ENCODE data around the gene ALOXE3. TPM values are rescaled to one million over a fixed set of nuclear protein-coding genes. Genes with fewer than 3 reads are reported as not detected.
A peak's percentile ranks its signal among the peaks of the same experiment; 100 is the strongest.

ALOXE3 gene
- polyA plus RNA-seq, 4 donors = 0.13 to 1.6 TPM; not detected in 2

- no peak for DNase-seq
- no peak overlapping the region for H3K4me3 ChIP-seq (ENCODE audit: low read depth in 1 of 3, low read length in 3 of 3)
- no peaks in the 10 kb centered on the region for H3K9me3 ChIP-seq (ENCODE audit: control insufficient read depth in 2 of 2, insufficient read depth in 1 of 2, low read depth in 1 of 2, low read length in 1 of 2)
- no peak overlapping the region for H3K27ac ChIP-seq (ENCODE audit: low read depth in 1 of 3, low read length in 2 of 3)
- 96 to 98% (median 97%) methylated on average over 7 of the region's 7 CpGs for WGBS, 3 donors
- FAIRE-seq = no peak
- peaks cover 20 to 64% (median 30%) of the 10 kb centered on the region in 3 donors for H3K36me3 ChIP-seq (ENCODE audit: control insufficient read depth in 3 of 3, insufficient read depth in 2 of 3, low read depth in 1 of 3, low read length in 3 of 3)
- no peaks in the 10 kb centered on the region for H3K27me3 ChIP-seq (ENCODE audit: control insufficient read depth in 3 of 3, insufficient read depth in 3 of 3, low read length in 3 of 3)
- peaks cover 0 to 16% (median 2%) of the 10 kb centered on the region in 3 donors for H3K4me1 ChIP-seq (ENCODE audit: control insufficient read depth in 3 of 3, insufficient read depth in 2 of 3, low read depth in 1 of 3, low read length in 2 of 3)
Observed at GRCh38 chr17:8141045-8141444, 22.7 kb upstream of the ALOXE3 start.

DNA sequence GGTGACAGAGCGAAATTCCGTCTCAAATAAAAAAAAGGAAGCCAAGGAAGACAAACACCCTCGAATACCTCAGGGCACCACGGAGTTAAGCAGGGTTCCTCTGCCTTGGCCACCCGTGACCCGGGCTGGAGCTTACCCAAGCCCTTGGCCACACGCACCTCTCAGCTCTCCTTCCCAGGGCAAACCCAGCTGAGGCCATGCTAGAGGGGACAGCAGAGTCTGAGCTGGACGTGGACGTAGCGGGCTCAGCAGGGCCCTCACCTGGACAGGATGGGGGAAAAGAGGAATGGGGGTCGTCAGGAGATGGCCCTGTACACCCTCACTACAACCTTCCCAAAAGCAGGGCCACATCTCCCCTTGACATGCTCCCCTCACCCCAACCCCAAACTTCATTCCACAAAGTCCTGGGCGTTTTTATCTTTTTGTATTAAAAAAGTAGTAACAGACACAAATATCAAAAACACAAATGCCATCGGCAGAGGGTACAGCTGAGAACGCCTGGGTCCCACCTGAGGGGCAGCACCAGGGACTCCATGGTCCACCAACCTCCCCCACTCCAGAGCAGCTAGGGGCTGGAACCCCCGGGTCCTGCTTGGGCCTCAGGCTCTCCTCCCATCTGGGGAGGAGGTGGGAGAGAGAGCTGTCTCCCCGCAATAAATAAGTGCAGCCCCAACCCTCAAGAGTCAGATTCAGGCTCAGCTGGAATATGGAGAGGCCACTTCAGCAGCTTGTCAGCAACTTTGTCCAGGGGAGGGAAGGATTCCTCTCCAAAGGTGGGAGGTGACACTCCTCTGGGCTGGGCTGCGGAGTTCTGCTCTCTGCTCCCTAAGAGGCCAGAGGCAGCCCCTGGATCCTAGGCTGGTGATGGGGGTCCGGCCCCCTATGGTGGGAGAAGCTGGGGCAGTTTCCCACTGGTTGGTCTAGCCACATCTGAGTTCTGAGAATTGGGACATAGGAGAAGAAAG, 22.0 kb upstream of the ALOXE3 start:
- 87 to 92% (median 90%) methylated on average over 18 of the region's 18 CpGs for WGBS, 3 donors
- Histone ChIP-seq H3K4me3 (ENCODE audit: low read depth in 1 of 3, low read length in 3 of 3) (no peak overlapping the region), H3K27me3 (ENCODE audit: control insufficient read depth in 3 of 3, insufficient read depth in 3 of 3, low read length in 3 of 3) (no peaks in the 10 kb centered on the region), H3K4me1 (ENCODE audit: control insufficient read depth in 3 of 3, insufficient read depth in 2 of 3, low read depth in 1 of 3, low read length in 2 of 3) (peaks cover 0 to 16% (median 2%) of the 10 kb centered on the region in 3 donors), H3K36me3 (ENCODE audit: control insufficient read depth in 3 of 3, insufficient read depth in 2 of 3, low read depth in 1 of 3, low read length in 3 of 3) (peaks cover 18 to 57% (median 30%) of the 10 kb centered on the region in 3 donors), H3K27ac (ENCODE audit: low read depth in 1 of 3, low read length in 2 of 3) (peak overlapping the region in 1 of 3 donors; percentile 7), H3K9me3 (ENCODE audit: control insufficient read depth in 2 of 2, insufficient read depth in 1 of 2, low read depth in 1 of 2, low read length in 1 of 2) (no peaks in the 10 kb centered on the region)
- no peak for FAIRE-seq
- DNase-seq = no peak

- peak overlapping the region; percentile 84 to 98 (median 97) for H3K27ac ChIP-seq (ENCODE audit: low read depth in 1 of 3, low read length in 2 of 3)
- peak overlapping the region; percentile 23 to 62 (median 35) for H3K4me3 ChIP-seq (ENCODE audit: low read depth in 1 of 3, low read length in 3 of 3)
- DNase-seq (peak; percentile 95 to 98), FAIRE-seq (no peak)
- H3K4me1 ChIP-seq (ENCODE audit: control insufficient read depth in 3 of 3, insufficient read depth in 2 of 3, low read depth in 1 of 3, low read length in 2 of 3) = peaks cover 0 to 16% (median 2%) of the 10 kb centered on the region in 3 donors
- H3K9me3 ChIP-seq (ENCODE audit: control insufficient read depth in 2 of 2, insufficient read depth in 1 of 2, low read depth in 1 of 2, low read length in 1 of 2) = no peaks in the 10 kb centered on the region
- H3K27me3 ChIP-seq (ENCODE audit: control insufficient read depth in 3 of 3, insufficient read depth in 3 of 3, low read length in 3 of 3) = no peaks in the 10 kb centered on the region
- H3K36me3 ChIP-seq (ENCODE audit: control insufficient read depth in 3 of 3, insufficient read depth in 2 of 3, low read depth in 1 of 3, low read length in 3 of 3) = peaks cover 9 to 42% (median 18%) of the 10 kb centered on the region in 3 donors
- 0 to 1% (median 0%) methylated on average over 46 of the region's 46 CpGs for WGBS, 3 donors
Observed at GRCh38 chr17:8138672-8139371, 20.5 kb upstream of the ALOXE3 start.

GRCh38 chr17:8138374-8138671, 20.0 kb upstream of the ALOXE3 start:
- Histone ChIP-seq H3K9me3 (ENCODE audit: control insufficient read depth in 2 of 2, insufficient read depth in 1 of 2, low read depth in 1 of 2, low read length in 1 of 2) (no peaks in the 10 kb centered on the region), H3K4me1 (ENCODE audit: control insufficient read depth in 3 of 3, insufficient read depth in 2 of 3, low read depth in 1 of 3, low read length in 2 of 3) (peaks cover 0 to 16% (median 2%) of the 10 kb centered on the region in 3 donors), H3K36me3 (ENCODE audit: control insufficient read depth in 3 of 3, insufficient read depth in 2 of 3, low read depth in 1 of 3, low read length in 3 of 3) (peaks cover 5 to 37% (median 14%) of the 10 kb centered on the region in 3 donors), H3K27ac (ENCODE audit: low read depth in 1 of 3, low read length in 2 of 3) (peak overlapping the region in 2 of 3 donors; percentile 97 to 98), H3K27me3 (ENCODE audit: control insufficient read depth in 3 of 3, insufficient read depth in 3 of 3, low read length in 3 of 3) (no peaks in the 10 kb centered on the region), H3K4me3 (ENCODE audit: low read depth in 1 of 3, low read length in 3 of 3) (peak overlapping the region in 1 of 3 donors; percentile 26)
- WGBS, 3 donors = 1% methylated on average over 7 of the region's 7 CpGs
- FAIRE-seq (no peak), DNase-seq (no peak)

- Histone ChIP-seq H3K27ac (ENCODE audit: low read depth in 1 of 3, low read length in 2 of 3) (peak overlapping the region in 2 of 3 donors; percentile 97 to 98), H3K9me3 (ENCODE audit: control insufficient read depth in 2 of 2, insufficient read depth in 1 of 2, low read depth in 1 of 2, low read length in 1 of 2) (no peaks in the 10 kb centered on the region), H3K4me1 (ENCODE audit: control insufficient read depth in 3 of 3, insufficient read depth in 2 of 3, low read depth in 1 of 3, low read length in 2 of 3) (peaks cover 0 to 16% (median 2%) of the 10 kb centered on the region in 3 donors), H3K4me3 (ENCODE audit: low read depth in 1 of 3, low read length in 3 of 3) (peak overlapping the region in 1 of 3 donors; percentile 26), H3K27me3 (ENCODE audit: control insufficient read depth in 3 of 3, insufficient read depth in 3 of 3, low read length in 3 of 3) (no peaks in the 10 kb centered on the region), H3K36me3 (ENCODE audit: control insufficient read depth in 3 of 3, insufficient read depth in 2 of 3, low read depth in 1 of 3, low read length in 3 of 3) (peaks cover 3 to 32% (median 13%) of the 10 kb centered on the region in 3 donors)
- DNase-seq (no peak), FAIRE-seq (no peak)
- 15 to 22% (median 18%) methylated on average over 21 of the region's 21 CpGs for WGBS, 3 donors
Observed at GRCh38 chr17:8137645-8138373, 19.5 kb upstream of the ALOXE3 start.

GRCh38 chr17:8133941-8134340, 15.6 kb upstream of the ALOXE3 start:
- WGBS, 3 donors = 42 to 69% (median 53%) methylated on average over 4 of the region's 4 CpGs
- no peak for FAIRE-seq
- no peak for DNase-seq

DNA sequence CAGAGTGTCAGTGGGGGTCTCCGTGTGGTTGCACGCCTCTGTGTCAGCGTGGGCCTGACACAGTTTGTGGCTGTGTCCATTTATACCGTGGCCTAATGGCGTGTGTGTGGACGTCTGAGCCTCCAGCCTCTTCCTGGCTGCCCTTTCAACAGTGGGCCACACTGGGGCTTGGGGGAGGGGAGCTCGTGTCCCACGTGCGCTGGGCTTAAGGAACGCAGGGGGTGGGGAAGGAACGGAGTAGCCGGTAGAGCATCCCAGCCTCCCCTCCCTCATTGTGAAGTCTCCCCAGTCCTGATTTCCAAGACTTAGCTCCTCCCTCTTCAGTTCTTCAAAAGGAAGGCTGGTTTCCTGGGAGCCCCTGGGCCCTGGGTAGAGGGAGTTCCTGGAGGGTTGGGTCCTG, 15.1 kb upstream of the ALOXE3 start:
- no peaks in the 10 kb centered on the region for H3K9me3 ChIP-seq (ENCODE audit: control insufficient read depth in 2 of 2, insufficient read depth in 1 of 2, low read depth in 1 of 2, low read length in 1 of 2)
- no peak overlapping the region for H3K27ac ChIP-seq (ENCODE audit: low read depth in 1 of 3, low read length in 2 of 3)
- H3K36me3 ChIP-seq (ENCODE audit: control insufficient read depth in 3 of 3, insufficient read depth in 2 of 3, low read depth in 1 of 3, low read length in 3 of 3) = no peaks in the 10 kb centered on the region
- peaks cover 0 to 9% (median 0%) of the 10 kb centered on the region in 3 donors for H3K4me1 ChIP-seq (ENCODE audit: control insufficient read depth in 3 of 3, insufficient read depth in 2 of 3, low read depth in 1 of 3, low read length in 2 of 3)
- H3K4me3 ChIP-seq (ENCODE audit: low read depth in 1 of 3, low read length in 3 of 3) = no peak overlapping the region
- no peak for DNase-seq
- 73 to 84% (median 79%) methylated on average over 12 of the region's 12 CpGs for WGBS, 3 donors
- peaks cover 0 to 21% (median 0%) of the 10 kb centered on the region in 3 donors for H3K27me3 ChIP-seq (ENCODE audit: control insufficient read depth in 3 of 3, insufficient read depth in 3 of 3, low read length in 3 of 3)
- no peak for FAIRE-seq

More at GRCh38 chr17:8133941-8134340, 15.6 kb upstream of the ALOXE3 start:
- Histone ChIP-seq H3K4me1 (ENCODE audit: control insufficient read depth in 3 of 3, insufficient read depth in 2 of 3, low read depth in 1 of 3, low read length in 2 of 3) (peaks cover 0 to 9% (median under 1%) of the 10 kb centered on the region in 3 donors), H3K9me3 (ENCODE audit: control insufficient read depth in 2 of 2, insufficient read depth in 1 of 2, low read depth in 1 of 2, low read length in 1 of 2) (no peaks in the 10 kb centered on the region), H3K27me3 (ENCODE audit: control insufficient read depth in 3 of 3, insufficient read depth in 3 of 3, low read length in 3 of 3) (peaks cover 0 to 16% (median 0%) of the 10 kb centered on the region in 3 donors), H3K27ac (ENCODE audit: low read depth in 1 of 3, low read length in 2 of 3) (no peak overlapping the region), H3K4me3 (ENCODE audit: low read depth in 1 of 3, low read length in 3 of 3) (no peak overlapping the region), H3K36me3 (ENCODE audit: control insufficient read depth in 3 of 3, insufficient read depth in 2 of 3, low read depth in 1 of 3, low read length in 3 of 3) (no peaks in the 10 kb centered on the region)
